Activated naive CD8-positive, alpha-beta T cell (primary cell): ENCODE results near the gene SPIN1.

ENCODE experiments used
- H3K27ac Mint-ChIP-seq: one replicate; pipeline ENCODE4 v1.8.0; 2021; ENCODE audit warnings: mixed read lengths
- H3K27me3 Mint-ChIP-seq: one replicate; pipeline ENCODE4 v1.8.0; 2021; ENCODE audit warnings: mixed read lengths
- H3K36me3 Mint-ChIP-seq: one replicate; pipeline ENCODE4 v1.8.0; 2021; ENCODE audit warnings: mixed read lengths
- H3K4me1 Mint-ChIP-seq: one replicate; pipeline ENCODE4 v1.8.0; 2021; ENCODE audit warnings: low read depth, mixed read lengths
- H3K4me3 Mint-ChIP-seq: one replicate; pipeline ENCODE4 v1.8.0; 2021; ENCODE audit warnings: mild to moderate bottlenecking, mixed read lengths
- H3K9me3 Mint-ChIP-seq: one replicate; pipeline ENCODE4 v1.8.0; 2021; ENCODE audit warnings: low read depth, mixed read lengths

The SPIN1 gene

DNA sequence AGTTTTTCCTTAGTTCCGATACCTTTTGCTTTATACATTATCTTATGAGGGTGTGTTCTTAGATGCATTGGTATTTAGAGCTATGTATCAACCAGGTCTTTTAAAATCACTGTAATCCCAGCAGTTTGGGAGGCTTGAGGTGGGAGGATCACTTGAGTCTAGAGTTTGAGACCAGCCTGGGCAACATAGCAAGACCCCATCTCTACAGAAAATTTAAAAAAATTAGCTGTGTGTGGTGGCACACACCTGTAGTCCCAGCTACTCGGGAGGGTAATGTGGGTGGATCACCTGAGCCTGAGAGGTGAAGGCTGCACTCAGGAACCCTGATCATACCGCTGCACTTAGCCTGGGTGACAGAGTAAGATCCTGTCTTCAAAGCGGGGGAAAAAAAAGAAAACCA lies 15.1 kb downstream of the SPIN1 start:
- no peak overlapping the region for H3K4me3 Mint-ChIP-seq
- peaks cover 30% of the 10 kb centered on the region for H3K4me1 Mint-ChIP-seq
- no peak overlapping the region for H3K27ac Mint-ChIP-seq
- no peaks in the 10 kb centered on the region for H3K27me3 Mint-ChIP-seq
- H3K36me3 Mint-ChIP-seq, result peaks cover 9% of the 10 kb centered on the region
- no peaks in the 10 kb centered on the region for H3K9me3 Mint-ChIP-seq

DNA sequence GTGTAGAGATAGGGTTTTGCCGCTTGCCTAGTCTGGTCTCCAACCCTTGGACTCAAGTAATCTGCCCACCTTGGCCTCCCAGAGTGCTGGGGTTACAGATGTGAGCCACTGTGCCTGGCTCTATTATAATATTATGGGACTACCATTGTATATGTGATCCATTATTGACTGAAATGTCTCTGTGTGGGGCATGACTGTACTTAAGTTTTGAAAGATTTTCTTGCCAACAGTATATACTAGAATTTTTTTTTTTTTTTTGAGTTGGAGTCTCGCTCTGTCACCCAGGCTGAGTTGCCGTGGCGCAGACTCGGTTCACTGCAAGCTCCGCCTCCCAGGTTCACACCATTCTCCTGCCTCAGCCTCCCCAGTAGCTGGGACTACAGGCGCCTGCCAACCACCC lies 17.8 kb downstream of the SPIN1 start:
- no peaks in the 10 kb centered on the region for H3K9me3 Mint-ChIP-seq
- peaks cover 22% of the 10 kb centered on the region for H3K4me1 Mint-ChIP-seq
- no peak overlapping the region for H3K4me3 Mint-ChIP-seq
- H3K27ac Mint-ChIP-seq, result no peak overlapping the region
- peaks cover 18% of the 10 kb centered on the region for H3K36me3 Mint-ChIP-seq
- H3K27me3 Mint-ChIP-seq, result no peaks in the 10 kb centered on the region

DNA sequence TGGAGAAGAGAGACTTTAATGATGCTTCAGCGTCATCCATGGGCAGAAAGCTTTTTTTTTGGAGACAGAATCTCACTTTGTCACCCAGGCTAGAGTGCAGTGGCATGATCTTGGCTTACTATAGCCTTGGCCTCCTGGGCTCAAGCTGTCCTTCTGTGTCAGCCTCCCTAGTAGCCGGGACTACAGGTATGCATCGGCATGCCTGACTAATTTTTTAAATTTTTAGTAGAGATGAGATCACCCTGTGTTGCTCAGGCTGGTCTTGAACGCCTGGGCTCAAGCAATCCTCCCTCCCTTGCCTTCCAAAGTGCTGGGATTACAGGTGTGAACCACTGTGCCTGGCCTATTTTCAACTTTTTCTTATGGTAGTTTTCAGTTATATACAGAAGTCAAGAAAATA lies 23.2 kb downstream of the SPIN1 start:
- Mint-ChIP-seq H3K27me3 (no peaks in the 10 kb centered on the region), H3K4me3 (no peak overlapping the region), H3K4me1 (peaks cover 11% of the 10 kb centered on the region), H3K9me3 (peaks cover 6% of the 10 kb centered on the region), H3K36me3 (peaks cover 29% of the 10 kb centered on the region), H3K27ac (no peak overlapping the region)

DNA sequence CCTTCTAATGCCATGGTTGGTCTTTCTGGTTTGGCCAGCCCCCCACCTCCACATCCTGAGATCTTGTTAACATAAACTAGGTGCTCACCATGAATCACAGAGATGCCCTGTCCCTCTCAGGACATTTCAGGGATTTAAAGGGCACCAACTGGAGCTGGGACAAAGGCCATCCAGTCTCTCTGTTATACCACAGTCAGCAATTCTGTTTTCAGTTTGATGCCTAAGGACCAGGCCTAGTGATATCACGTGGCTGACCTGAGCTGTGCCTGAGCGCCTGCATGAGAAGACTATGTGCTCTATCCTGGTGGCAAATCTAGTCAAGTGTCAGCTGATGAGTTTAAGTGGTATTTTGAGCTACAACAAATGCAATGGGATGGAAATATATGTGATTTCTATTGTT lies 26.1 kb downstream of the SPIN1 start:
- H3K27me3 Mint-ChIP-seq, result no peaks in the 10 kb centered on the region
- peaks cover 15% of the 10 kb centered on the region for H3K4me1 Mint-ChIP-seq
- H3K36me3 Mint-ChIP-seq, result peaks cover 50% of the 10 kb centered on the region
- H3K9me3 Mint-ChIP-seq, result peaks cover 18% of the 10 kb centered on the region
- no peak overlapping the region for H3K4me3 Mint-ChIP-seq
- H3K27ac Mint-ChIP-seq, result no peak overlapping the region

DNA sequence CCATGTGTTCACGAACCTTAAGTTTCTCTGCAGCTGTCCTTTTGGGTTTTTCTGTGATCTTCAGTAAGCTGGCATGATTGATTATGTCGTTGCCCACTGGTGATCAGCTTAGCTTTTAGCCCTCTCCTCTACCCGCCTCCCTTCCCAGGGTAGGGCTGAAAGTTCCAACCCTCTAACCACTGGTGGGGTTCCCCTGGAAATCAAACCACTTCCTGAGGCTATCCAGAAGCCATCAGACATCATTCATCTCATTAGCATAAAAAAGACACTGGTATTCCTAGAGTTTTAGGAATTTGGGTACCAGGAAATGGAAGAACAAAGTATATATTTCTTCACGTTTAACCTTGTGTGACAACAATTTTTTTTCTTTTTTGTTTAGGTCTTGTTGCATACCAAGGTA lies 29.8 kb downstream of the SPIN1 start:
- peaks cover 18% of the 10 kb centered on the region for H3K9me3 Mint-ChIP-seq
- H3K27me3 Mint-ChIP-seq, result no peaks in the 10 kb centered on the region
- no peak overlapping the region for H3K27ac Mint-ChIP-seq
- peaks cover 51% of the 10 kb centered on the region for H3K36me3 Mint-ChIP-seq
- H3K4me3 Mint-ChIP-seq, result no peak overlapping the region
- H3K4me1 Mint-ChIP-seq, result peaks cover 16% of the 10 kb centered on the region

DNA sequence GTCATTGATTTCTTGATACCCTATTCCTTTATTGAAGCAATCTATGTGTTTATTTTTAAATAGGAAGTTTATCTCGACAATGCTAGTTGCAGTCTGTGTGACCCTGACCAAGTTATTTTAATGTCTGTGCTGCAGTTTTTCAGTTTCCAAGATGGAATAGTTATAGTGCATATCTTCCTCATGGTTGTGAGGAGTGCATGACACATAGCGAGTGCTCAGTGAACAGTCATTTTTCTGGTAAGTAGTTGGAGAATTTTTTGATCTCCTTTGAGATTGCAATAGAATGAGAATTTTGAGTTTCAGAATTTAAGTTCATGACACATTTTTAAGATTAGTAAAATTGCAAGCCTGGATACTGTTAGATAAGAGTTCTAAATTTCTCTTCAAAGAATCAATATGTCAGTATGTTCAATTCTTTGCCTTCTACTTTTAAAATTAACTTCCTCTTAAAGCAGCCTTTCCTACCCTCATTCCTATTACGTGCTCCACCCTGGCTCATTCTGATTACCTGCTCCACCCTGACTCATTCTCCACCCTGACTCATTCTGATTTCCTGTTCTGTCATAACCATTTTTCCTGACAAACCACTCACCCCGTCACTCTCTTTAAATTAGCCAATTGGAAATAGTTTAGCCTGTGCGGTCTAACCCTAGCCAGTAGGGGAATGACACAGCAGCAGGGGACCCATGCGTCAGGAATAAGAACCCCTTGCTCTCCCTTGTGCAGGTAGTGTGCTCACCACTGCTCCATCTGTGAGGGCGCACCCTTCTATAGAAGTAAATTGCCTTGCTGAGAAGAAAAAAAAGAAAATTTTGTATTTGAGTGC lies 30.7 kb downstream of the SPIN1 start:
- peak overlapping the region; percentile 7 for H3K27ac Mint-ChIP-seq
- H3K27me3 Mint-ChIP-seq, result no peaks in the 10 kb centered on the region
- H3K4me1 Mint-ChIP-seq, result peaks cover 17% of the 10 kb centered on the region
- H3K36me3 Mint-ChIP-seq, result peaks cover 50% of the 10 kb centered on the region
- H3K4me3 Mint-ChIP-seq, result no peak overlapping the region
- peaks cover 18% of the 10 kb centered on the region for H3K9me3 Mint-ChIP-seq

DNA sequence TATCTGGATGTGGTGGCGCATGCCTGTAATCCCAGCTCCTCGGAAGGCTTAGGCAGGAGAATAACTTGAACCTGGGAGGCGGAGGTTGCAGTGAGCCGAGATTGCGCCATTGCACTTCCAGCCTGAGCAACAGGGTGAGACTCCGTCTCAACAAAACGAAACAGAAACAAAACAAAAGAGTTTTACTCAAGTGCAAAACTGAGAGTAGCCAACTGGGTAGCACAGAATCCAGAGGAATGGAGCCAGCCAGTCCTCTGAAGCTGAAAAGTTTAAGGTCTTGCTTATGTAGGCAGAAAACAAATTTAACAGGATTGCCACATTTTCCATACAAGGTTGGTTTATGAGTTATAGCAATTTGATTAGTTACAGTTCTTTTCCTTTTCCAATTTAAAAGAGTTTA lies 32.0 kb downstream of the SPIN1 start:
- Mint-ChIP-seq H3K27me3 (no peaks in the 10 kb centered on the region), H3K4me1 (peaks cover 16% of the 10 kb centered on the region), H3K36me3 (peaks cover 43% of the 10 kb centered on the region), H3K27ac (no peak overlapping the region), H3K4me3 (no peak overlapping the region), H3K9me3 (peaks cover 12% of the 10 kb centered on the region)

DNA sequence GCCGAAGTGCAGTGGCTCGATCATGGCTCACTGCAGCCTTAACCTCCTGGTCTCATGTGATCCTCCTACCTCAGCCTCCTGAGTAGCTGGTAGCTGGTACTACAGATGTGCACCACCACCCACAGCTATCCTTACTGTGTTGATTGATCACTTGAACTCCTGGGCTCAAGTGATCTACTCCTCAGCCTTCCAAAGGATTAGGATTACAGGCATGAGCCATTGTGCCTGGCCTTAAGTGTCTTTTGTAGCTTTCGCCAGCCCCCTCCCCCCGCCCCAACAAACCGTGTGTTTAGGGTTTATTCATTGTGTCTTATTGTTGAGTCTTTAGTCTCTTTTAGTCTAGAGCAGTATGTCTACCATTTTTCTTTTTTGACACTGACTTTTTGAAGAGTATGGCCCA lies 33.1 kb downstream of the SPIN1 start:
- Mint-ChIP-seq H3K27ac (no peak overlapping the region), H3K27me3 (no peaks in the 10 kb centered on the region), H3K4me3 (no peak overlapping the region), H3K4me1 (peaks cover 18% of the 10 kb centered on the region), H3K9me3 (peaks cover 12% of the 10 kb centered on the region), H3K36me3 (peaks cover 39% of the 10 kb centered on the region)

DNA sequence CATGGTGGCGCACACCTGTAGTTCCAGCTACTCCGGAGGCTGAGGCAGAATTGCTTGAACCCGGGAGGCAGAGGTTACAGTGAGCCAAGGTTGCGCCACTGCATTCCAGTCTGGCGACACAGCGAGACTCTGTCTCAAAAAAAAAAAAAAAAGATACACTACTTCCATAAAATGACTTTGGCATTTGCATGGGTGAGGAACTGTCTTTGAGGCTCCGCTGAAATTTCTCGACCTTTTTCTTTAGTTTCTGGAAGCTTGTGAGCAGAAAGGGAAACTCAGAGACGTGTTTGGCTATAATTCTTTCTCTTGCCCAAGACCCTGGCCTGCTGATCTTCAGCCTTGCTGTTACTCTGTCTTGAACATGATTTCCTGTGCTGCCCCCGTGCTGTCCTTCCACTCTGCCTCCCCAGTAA lies 37.3 kb downstream of the SPIN1 start:
- H3K27me3 Mint-ChIP-seq, result no peaks in the 10 kb centered on the region
- no peaks in the 10 kb centered on the region for H3K9me3 Mint-ChIP-seq
- H3K4me1 Mint-ChIP-seq, result peaks cover 11% of the 10 kb centered on the region
- peaks cover 15% of the 10 kb centered on the region for H3K36me3 Mint-ChIP-seq
- no peak overlapping the region for H3K4me3 Mint-ChIP-seq
- H3K27ac Mint-ChIP-seq, result no peak overlapping the region

DNA sequence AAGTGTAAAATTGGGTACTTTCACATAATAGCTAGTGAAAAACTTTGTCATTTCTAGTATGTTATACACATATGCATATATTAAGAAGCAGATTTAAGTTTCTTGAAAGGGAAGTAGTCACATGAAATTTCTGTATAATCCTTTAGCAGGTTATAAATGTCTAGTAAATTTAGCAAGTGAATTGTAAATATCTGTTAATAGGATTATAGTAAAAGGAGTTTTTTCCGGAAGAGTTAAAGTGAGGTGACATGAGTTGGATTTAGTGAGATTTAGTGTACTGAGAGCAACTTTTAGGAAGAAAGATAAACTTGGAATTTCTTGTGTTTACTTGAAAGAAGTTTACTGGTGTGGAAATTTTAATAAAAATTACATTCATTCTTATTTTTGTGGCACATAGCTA lies 38.4 kb downstream of the SPIN1 start:
- H3K9me3 Mint-ChIP-seq, result no peaks in the 10 kb centered on the region
- H3K27me3 Mint-ChIP-seq, result no peaks in the 10 kb centered on the region
- H3K27ac Mint-ChIP-seq, result no peak overlapping the region
- H3K36me3 Mint-ChIP-seq, result peaks cover 7% of the 10 kb centered on the region
- H3K4me1 Mint-ChIP-seq, result peaks cover 9% of the 10 kb centered on the region
- no peak overlapping the region for H3K4me3 Mint-ChIP-seq

DNA sequence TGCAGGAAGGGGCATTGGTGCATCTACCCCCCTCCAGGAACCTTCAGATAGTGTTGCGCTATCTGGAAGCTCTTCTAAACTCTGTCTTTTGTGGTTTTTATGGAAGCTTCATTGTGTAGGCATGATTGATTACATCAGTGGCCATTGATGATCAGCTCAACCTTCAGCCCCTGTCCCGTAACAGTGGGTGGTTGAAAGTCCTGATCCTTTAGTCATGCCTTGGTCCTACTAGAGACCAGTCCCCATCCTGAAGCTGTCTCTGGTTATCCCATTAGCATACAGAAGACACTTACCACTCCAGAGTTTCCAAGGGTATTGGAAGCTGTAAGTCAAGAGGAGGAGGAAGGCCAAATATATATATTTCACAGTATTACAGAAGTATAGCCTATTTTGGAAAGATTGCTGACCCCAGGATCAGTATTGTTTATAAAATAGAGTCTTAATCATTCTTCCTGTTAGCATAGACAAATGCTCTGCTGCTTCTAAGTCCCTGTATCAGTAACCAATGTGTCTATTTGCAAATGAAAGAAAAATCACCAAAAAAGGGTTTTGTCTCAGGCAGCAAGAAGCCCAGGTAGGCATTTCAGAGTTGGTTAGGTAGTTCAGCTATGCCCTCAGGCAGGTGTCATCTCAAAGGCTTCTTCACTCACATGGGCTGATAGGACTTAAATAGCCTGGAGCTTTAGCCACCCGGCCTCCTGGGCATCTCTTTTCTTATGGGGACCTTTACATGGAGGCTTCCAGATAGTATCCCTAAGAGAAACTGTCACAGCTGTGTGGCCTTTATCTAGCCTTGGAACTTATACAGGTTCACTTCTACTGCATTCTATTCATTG lies 41.6 kb downstream of the SPIN1 start:
- no peak overlapping the region for H3K27ac Mint-ChIP-seq
- no peaks in the 10 kb centered on the region for H3K27me3 Mint-ChIP-seq
- H3K4me3 Mint-ChIP-seq, result no peak overlapping the region
- H3K4me1 Mint-ChIP-seq, result peaks cover 14% of the 10 kb centered on the region
- H3K36me3 Mint-ChIP-seq, result peaks cover 11% of the 10 kb centered on the region
- H3K9me3 Mint-ChIP-seq, result no peaks in the 10 kb centered on the region

DNA sequence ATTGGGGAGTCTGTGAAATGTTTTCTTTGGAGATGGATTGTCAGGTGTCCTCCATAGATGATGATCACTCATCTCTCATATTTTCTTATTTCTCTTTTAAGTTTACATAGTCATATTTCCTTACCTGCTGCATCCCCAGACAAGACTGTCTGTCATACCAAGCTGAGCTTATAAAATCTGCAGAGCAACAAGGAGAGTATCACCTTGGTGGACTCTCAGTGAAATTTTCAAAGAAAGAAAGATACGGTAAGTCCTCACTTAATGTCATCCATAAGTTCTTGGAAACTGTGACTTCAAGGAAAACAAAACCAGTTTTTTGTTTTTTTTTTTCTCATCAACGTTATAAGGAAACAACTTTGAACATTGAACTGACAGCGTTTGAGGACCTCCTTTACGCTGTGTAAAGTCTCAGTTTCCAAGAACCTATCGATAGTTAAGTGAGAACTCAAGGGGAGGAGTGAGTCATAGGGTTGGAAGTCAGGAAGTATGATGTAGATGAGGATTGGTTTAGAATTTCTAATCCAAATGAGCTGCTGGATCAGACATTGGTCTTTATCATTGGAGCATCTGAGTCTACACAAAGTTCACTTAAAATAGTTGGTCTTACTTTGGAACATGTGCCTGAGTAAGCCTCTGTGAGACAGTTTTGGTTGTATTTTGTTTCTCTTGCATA lies 45.5 kb downstream of the SPIN1 start:
- Mint-ChIP-seq H3K27me3 (no peaks in the 10 kb centered on the region), H3K9me3 (no peaks in the 10 kb centered on the region), H3K27ac (peak overlapping the region; percentile 24), H3K4me1 (peaks cover 19% of the 10 kb centered on the region), H3K4me3 (no peak overlapping the region), H3K36me3 (peaks cover 26% of the 10 kb centered on the region)

DNA sequence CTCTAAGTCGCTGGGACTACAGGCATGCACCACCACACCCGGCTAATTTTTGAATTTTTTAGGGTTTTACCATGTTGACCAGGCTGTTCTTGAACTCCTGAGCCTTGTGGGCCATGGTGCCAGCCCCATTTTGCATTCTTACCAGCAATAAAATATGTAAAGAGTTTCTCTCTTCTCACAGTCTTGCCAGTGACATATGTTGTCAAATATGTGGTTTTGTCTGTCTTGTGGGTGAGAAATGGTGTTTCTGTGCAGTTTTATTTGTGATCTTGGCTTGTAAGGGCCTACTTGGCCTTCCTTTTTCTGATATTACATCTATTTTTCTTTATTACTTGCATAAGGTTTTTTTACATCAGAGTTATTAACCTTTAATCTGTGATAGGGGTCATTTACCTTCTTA lies 47.1 kb downstream of the SPIN1 start:
- Mint-ChIP-seq H3K4me1 (peaks cover 25% of the 10 kb centered on the region), H3K27ac (no peak overlapping the region), H3K27me3 (no peaks in the 10 kb centered on the region), H3K36me3 (peaks cover 26% of the 10 kb centered on the region), H3K9me3 (no peaks in the 10 kb centered on the region), H3K4me3 (no peak overlapping the region)

DNA sequence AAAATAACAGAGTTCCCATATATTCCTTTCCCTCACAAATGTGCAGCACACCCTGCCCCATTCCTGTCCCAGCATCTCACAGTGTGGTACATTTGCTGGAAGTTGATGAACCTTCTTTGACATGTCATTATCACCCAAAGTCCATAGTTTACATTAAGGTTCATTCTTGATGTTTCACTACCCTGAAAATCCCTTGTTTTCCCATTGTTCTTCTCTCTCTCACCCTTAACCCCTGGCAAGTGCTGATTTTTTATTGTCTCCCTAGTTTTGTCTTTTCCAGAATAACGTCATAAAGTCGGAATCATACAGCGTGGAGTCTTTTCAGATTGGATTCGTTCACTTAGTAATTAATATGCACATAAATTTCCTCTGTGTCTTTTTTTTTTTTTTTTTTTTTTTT lies 48.1 kb downstream of the SPIN1 start:
- no peak overlapping the region for H3K4me3 Mint-ChIP-seq
- H3K9me3 Mint-ChIP-seq, result no peaks in the 10 kb centered on the region
- no peaks in the 10 kb centered on the region for H3K27me3 Mint-ChIP-seq
- peaks cover 30% of the 10 kb centered on the region for H3K36me3 Mint-ChIP-seq
- peaks cover 29% of the 10 kb centered on the region for H3K4me1 Mint-ChIP-seq
- no peak overlapping the region for H3K27ac Mint-ChIP-seq
